ENCODE data around the gene VTI1A.

- no peak for TF ChIP-seq POLR2A (IDR thresholded peaks at IDR 0.05)
- TF ChIP-seq, protein P1, sequence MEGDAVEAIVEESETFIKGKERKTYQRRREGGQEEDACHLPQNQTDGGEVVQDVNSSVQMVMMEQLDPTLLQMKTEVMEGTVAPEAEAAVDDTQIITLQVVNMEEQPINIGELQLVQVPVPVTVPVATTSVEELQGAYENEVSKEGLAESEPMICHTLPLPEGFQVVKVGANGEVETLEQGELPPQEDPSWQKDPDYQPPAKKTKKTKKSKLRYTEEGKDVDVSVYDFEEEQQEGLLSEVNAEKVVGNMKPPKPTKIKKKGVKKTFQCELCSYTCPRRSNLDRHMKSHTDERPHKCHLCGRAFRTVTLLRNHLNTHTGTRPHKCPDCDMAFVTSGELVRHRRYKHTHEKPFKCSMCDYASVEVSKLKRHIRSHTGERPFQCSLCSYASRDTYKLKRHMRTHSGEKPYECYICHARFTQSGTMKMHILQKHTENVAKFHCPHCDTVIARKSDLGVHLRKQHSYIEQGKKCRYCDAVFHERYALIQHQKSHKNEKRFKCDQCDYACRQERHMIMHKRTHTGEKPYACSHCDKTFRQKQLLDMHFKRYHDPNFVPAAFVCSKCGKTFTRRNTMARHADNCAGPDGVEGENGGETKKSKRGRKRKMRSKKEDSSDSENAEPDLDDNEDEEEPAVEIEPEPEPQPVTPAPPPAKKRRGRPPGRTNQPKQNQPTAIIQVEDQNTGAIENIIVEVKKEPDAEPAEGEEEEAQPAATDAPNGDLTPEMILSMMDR (IDR thresholded peaks at IDR 0.05): no peak
These were observed 9.5 kb downstream of the VTI1A start for GRCh38 chr10:112456533-112456932.

Measured in esophagus squamous epithelium (tissue), 4 donors.